K562 (cell line): Measurements from ENCODE around the gene LY6G6D. TPM values are rescaled to one million over a fixed set of nuclear protein-coding genes. Genes with fewer than 3 reads are reported as not detected.

Experiments
- ARID1B ChIP-seq: fragments of 450-650 bp; IDR thresholded peaks from 2 replicates; pipeline ENCODE4 v1.6.1; 2016; ENCODE audit warnings: antibody characterized with exemption, mild to moderate bottlenecking, inconsistent platforms
- BRF1 ChIP-seq: IDR thresholded peaks from 3 replicates; pipeline ENCODE4 v1.6.1; 2011; ENCODE audit warnings: borderline replicate concordance, mild to moderate bottlenecking; ENCODE audit not compliant: insufficient read length; ENCODE audit errors: extremely low read depth
- CBFB ChIP-seq: sonication (generic); formaldehyde crosslinking; IDR thresholded peaks from 2 replicates; pipeline ENCODE4 v1.4.0; 2020; ENCODE audit warnings: mild to moderate bottlenecking, missing genetic modification reagents
- DMBX1 ChIP-seq: fragments of 250-450 bp; sonication (Bioruptor Pico); IDR thresholded peaks from 2 replicates; pipeline ENCODE4 v1.8.0; 2022; ENCODE audit warnings: inconsistent platforms, mild to moderate bottlenecking, moderate library complexity, borderline replicate concordance
- EP400 ChIP-seq: fragments of 450-650 bp; IDR thresholded peaks from 2 replicates; pipeline ENCODE4 v1.6.1; 2017; ENCODE audit warnings: antibody characterized with exemption, mild to moderate bottlenecking, moderate library complexity
- JUNB ChIP-seq: fragments of 450-650 bp; formaldehyde crosslinking; conservative IDR thresholded peaks from 2 replicates; pipeline ENCODE4 v1.4.0; 2020; ENCODE audit warnings: mild to moderate bottlenecking
- NFRKB ChIP-seq: fragments of 450-650 bp; IDR thresholded peaks from 2 replicates; pipeline ENCODE4 v1.6.1; 2016; ENCODE audit warnings: low read depth
- PHTF2 ChIP-seq: fragments of 250-450 bp; sonication (Bioruptor Pico); IDR thresholded peaks from 2 replicates; pipeline ENCODE4 v1.5.0; 2021; ENCODE audit warnings: mild to moderate bottlenecking
- POLR2AphosphoS2 ChIP-seq: IDR thresholded peaks from 2 replicates; pipeline ENCODE4 v1.6.1; 2012; ENCODE audit warnings: low read length, improper control_type of control experiment
- RBM39 ChIP-seq: fragments of 200-400 bp; formaldehyde crosslinking; optimal IDR thresholded peaks from 2 replicates; pipeline ENCODE3; 2018; ENCODE audit warnings: low read depth, low read length
- SLC30A9 ChIP-seq: fragments of 250-450 bp; sonication (Bioruptor Pico); IDR thresholded peaks from 2 replicates; pipeline ENCODE4 v1.8.0; 2022; ENCODE audit warnings: mild to moderate bottlenecking, moderate library complexity
- SMAD2 ChIP-seq: fragments of 150-350 bp; IDR thresholded peaks from 2 replicates; pipeline ENCODE4 v1.6.1; 2014; ENCODE audit warnings: low read depth, mild to moderate bottlenecking, low read length
- SUPT5H ChIP-seq: fragments of 450-650 bp; IDR thresholded peaks from 2 replicates; pipeline ENCODE4 v1.6.1; 2016
- TAF1 ChIP-seq: IDR thresholded peaks from 2 replicates; pipeline ENCODE4 v1.6.1; 2011; ENCODE audit warnings: mild to moderate bottlenecking, low read length, moderate library complexity; ENCODE audit not compliant: insufficient read depth, control insufficient read depth, severe bottlenecking; ENCODE audit errors: extremely low read depth
- TARDBP ChIP-seq: fragments of 450-650 bp; IDR thresholded peaks from 2 replicates; pipeline ENCODE4 v1.6.1; 2016
- TEAD1 ChIP-seq, 2 experiments: fragments of 450-650 bp in 1 of 2; sonication (generic) in 1 of 2; formaldehyde crosslinking; IDR thresholded peaks; 2 replicates each; pipeline versions ENCODE4 v1.4.0 to v1.8.0; 2020 to 2022; ENCODE audit warnings: mild to moderate bottlenecking in 2 of 2, missing genetic modification reagents in 1 of 2
- ZNF696 ChIP-seq: fragments of 250-450 bp; sonication (Bioruptor Pico); conservative IDR thresholded peaks from 2 replicates; pipeline ENCODE4 v1.4.0; 2020; ENCODE audit warnings: mild to moderate bottlenecking, moderate library complexity
- ZNF785 ChIP-seq: fragments of 250-450 bp; sonication (Bioruptor Pico); IDR thresholded peaks from 2 replicates; pipeline ENCODE4 v1.4.0; 2020; ENCODE audit warnings: mild to moderate bottlenecking
- polyA plus RNA-seq, 8 experiments: library from polyadenylated mRNA; depleted of rRNA in 4 of 8; stranded (reverse) in 5 of 8; unstranded in 3 of 8; fragments of >200 nt; fragmentation: Nextera tagmentation in 2 of 8; fragmentation: Illumina TruSeq in 1 of 8; extraction: Ambion mirVana in 2 of 8; extraction: Trizol in 1 of 8; gene quantifications; 2 replicates each; pipeline versions ENCODE4 v1.2.1 to v1.2.3, GENCODE V29; 2011 to 2014; ENCODE audit warnings: inconsistent platforms in 1 of 8, missing spikeins in 1 of 8
- total RNA-seq, 7 experiments: library from RNA; depleted of rRNA in 6 of 7; stranded (reverse); fragments of >200 nt in 6 of 7; fragmentation: Illumina TruSeq in 2 of 7; extraction: Trizol in 2 of 7; gene quantifications; 2 replicates each; pipeline versions ENCODE4 v1.2.1 to v1.2.3, GENCODE V29; 2011 to 2021; ENCODE audit warnings: low replicate concordance in 1 of 7
- TF ChIP-seq, protein P1 (sequence below), 2 experiments: fragments of 450-650 bp; IDR thresholded peaks; 2 replicates each; pipeline ENCODE4 v1.6.1; 2018; ENCODE audit warnings: mild to moderate bottlenecking in 2 of 2, low read depth in 1 of 2; ENCODE audit not compliant: partially characterized antibody in 2 of 2
- TF ChIP-seq, protein P2 (sequence below), 2 experiments: fragments of 250-450 bp in 1 of 2; fragments of 450-650 bp in 1 of 2; sonication (Bioruptor Pico) in 1 of 2; IDR thresholded peaks; 2 replicates each; pipeline versions ENCODE4 v1.6.1 to v1.8.0; 2016 to 2021; ENCODE audit warnings: mild to moderate bottlenecking in 2 of 2, moderate library complexity in 2 of 2, missing compliant biosample characterization in 1 of 2, missing genetic modification characterization in 1 of 2
- TF ChIP-seq, protein P3 (sequence below): IDR thresholded peaks from 3 replicates; pipeline ENCODE4 v1.6.1; 2011; ENCODE audit warnings: borderline replicate concordance, mild to moderate bottlenecking; ENCODE audit not compliant: insufficient read length, insufficient read depth
- TF ChIP-seq, protein P4 (sequence below): IDR thresholded peaks from 2 replicates; pipeline ENCODE4 v1.6.1; 2012; ENCODE audit warnings: low read depth, low read length, improper control_type of control experiment, borderline replicate concordance

The LY6G6D gene
- total and polyA plus RNA-seq, 9 of the 15 experiments (the other 6 are each of a cell fraction or from before 2014, with no cell fraction given): 0.30 to 0.38 TPM; not detected in 7

GRCh38 chr6:31727034-31727716, 12.0 kb downstream of the LY6G6D start (continued):
- TF ChIP-seq, protein P1, sequence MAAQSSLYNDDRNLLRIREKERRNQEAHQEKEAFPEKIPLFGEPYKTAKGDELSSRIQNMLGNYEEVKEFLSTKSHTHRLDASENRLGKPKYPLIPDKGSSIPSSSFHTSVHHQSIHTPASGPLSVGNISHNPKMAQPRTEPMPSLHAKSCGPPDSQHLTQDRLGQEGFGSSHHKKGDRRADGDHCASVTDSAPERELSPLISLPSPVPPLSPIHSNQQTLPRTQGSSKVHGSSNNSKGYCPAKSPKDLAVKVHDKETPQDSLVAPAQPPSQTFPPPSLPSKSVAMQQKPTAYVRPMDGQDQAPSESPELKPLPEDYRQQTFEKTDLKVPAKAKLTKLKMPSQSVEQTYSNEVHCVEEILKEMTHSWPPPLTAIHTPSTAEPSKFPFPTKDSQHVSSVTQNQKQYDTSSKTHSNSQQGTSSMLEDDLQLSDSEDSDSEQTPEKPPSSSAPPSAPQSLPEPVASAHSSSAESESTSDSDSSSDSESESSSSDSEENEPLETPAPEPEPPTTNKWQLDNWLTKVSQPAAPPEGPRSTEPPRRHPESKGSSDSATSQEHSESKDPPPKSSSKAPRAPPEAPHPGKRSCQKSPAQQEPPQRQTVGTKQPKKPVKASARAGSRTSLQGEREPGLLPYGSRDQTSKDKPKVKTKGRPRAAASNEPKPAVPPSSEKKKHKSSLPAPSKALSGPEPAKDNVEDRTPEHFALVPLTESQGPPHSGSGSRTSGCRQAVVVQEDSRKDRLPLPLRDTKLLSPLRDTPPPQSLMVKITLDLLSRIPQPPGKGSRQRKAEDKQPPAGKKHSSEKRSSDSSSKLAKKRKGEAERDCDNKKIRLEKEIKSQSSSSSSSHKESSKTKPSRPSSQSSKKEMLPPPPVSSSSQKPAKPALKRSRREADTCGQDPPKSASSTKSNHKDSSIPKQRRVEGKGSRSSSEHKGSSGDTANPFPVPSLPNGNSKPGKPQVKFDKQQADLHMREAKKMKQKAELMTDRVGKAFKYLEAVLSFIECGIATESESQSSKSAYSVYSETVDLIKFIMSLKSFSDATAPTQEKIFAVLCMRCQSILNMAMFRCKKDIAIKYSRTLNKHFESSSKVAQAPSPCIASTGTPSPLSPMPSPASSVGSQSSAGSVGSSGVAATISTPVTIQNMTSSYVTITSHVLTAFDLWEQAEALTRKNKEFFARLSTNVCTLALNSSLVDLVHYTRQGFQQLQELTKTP (IDR thresholded peaks at IDR 0.05; ENCODE audit: low read depth in 1 of 2, partially characterized antibody in 2 of 2): no peak
- 0 out of 2 replicates have a peak, but pooled peaks have one; percentile 54 for TF ChIP-seq DMBX1 (CRISPR knock-in tag)
- no peak for TF ChIP-seq SLC30A9
- TF ChIP-seq POLR2AphosphoS2: no peak
- no peak for TF ChIP-seq CBFB (CRISPR knock-in tag)
- TF ChIP-seq ARID1B: no peak
- TF ChIP-seq, protein P2, sequence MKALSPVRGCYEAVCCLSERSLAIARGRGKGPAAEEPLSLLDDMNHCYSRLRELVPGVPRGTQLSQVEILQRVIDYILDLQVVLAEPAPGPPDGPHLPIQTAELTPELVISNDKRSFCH (CRISPR knock-in tag; IDR thresholded peaks at IDR 0.05): no peak
- TF ChIP-seq, protein P2 (tag; IDR thresholded peaks at IDR 0.05): peak; percentile 51; the same call in 1 of the 2 replicates
- no peak for TF ChIP-seq PHTF2 (CRISPR knock-in tag)
- TF ChIP-seq, protein P3, sequence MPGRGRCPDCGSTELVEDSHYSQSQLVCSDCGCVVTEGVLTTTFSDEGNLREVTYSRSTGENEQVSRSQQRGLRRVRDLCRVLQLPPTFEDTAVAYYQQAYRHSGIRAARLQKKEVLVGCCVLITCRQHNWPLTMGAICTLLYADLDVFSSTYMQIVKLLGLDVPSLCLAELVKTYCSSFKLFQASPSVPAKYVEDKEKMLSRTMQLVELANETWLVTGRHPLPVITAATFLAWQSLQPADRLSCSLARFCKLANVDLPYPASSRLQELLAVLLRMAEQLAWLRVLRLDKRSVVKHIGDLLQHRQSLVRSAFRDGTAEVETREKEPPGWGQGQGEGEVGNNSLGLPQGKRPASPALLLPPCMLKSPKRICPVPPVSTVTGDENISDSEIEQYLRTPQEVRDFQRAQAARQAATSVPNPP: no peak
- TF ChIP-seq EP400: no peak
- TF ChIP-seq ZNF785 (CRISPR knock-in tag): no peak
- no peak for TF ChIP-seq NFRKB
- TF ChIP-seq TARDBP: no peak
- no peak for TF ChIP-seq TEAD1 (CRISPR knock-in tag; IDR thresholded peaks at IDR 0.05)
- TF ChIP-seq RBM39: no peak
- no peak for TF ChIP-seq ZNF696
- no peak for TF ChIP-seq JUNB (CRISPR knock-in tag)
- TF ChIP-seq TAF1: no peak
- TF ChIP-seq, protein P4, sequence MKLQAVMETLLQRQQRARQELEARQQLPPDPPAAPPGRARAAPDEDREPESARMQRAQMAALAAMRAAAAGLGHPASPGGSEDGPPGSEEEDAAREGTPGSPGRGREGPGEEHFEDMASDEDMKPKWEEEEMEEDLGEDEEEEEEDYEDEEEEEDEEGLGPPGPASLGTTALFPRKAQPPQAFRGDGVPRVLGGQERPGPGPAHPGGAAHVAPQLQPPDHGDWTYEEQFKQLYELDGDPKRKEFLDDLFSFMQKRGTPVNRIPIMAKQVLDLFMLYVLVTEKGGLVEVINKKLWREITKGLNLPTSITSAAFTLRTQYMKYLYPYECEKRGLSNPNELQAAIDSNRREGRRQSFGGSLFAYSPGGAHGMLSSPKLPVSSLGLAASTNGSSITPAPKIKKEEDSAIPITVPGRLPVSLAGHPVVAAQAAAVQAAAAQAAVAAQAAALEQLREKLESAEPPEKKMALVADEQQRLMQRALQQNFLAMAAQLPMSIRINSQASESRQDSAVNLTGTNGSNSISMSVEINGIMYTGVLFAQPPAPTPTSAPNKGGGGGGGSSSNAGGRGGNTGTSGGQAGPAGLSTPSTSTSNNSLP: no peak
- no peak for TF ChIP-seq BRF1
- TF ChIP-seq SUPT5H: no peak
- no peak for TF ChIP-seq SMAD2
